SU-DHL-6 (cell line): Measurements from ENCODE around the gene C15orf40.

Source experiments
- H2AFZ ChIP-seq: fragments of 200-600 bp; sonication (generic); 2 replicates; pipeline ENCODE4 v1.6.1; 2014; ENCODE audit warnings: low read depth, mild to moderate bottlenecking, moderate library complexity, mixed read lengths, antibody characterized with exemption, low read length; ENCODE audit not compliant: severe bottlenecking
- H3F3A ChIP-seq: fragments of 200-600 bp; shearing (Covaris generic); 2 replicates; pipeline ENCODE4 v1.6.0; 2016; ENCODE audit warnings: antibody characterized with exemption, mild to moderate bottlenecking; ENCODE audit not compliant: insufficient read depth
- H3K27ac ChIP-seq: fragments of 200-600 bp; sonication (generic); 2 replicates; pipeline ENCODE4 v1.5.1; 2016; ENCODE audit warnings: low read depth, mild to moderate bottlenecking, low read length, moderate library complexity, mixed read lengths
- H3K27me3 ChIP-seq: fragments of 200-600 bp; sonication (generic), shearing (Covaris generic); 2 replicates; pipeline ENCODE4 v1.6.0; 2014; ENCODE audit warnings: mild to moderate bottlenecking, low read length
- H3K36me3 ChIP-seq: fragments of 200-600 bp; sonication (generic); 2 replicates; pipeline ENCODE4 v1.6.1; 2014; ENCODE audit warnings: mild to moderate bottlenecking, low read length, mixed read lengths
- H3K4me2 ChIP-seq: fragments of 300-600, 200-600 bp; shearing (Covaris generic), sonication (generic); 2 replicates; pipeline ENCODE4 v1.6.0; 2014; ENCODE audit warnings: low read length, low read depth, mild to moderate bottlenecking; ENCODE audit not compliant: poor library complexity, severe bottlenecking
- H3K4me3 ChIP-seq: fragments of 200-600 bp; sonication (generic); 2 replicates; pipeline ENCODE4 v1.5.1; 2014; ENCODE audit warnings: antibody characterized with exemption, low read length, mild to moderate bottlenecking, mixed read lengths; ENCODE audit not compliant: insufficient read depth, poor library complexity, severe bottlenecking
- H3K79me2 ChIP-seq: fragments of 200-600 bp; sonication (generic); 2 replicates; pipeline ENCODE4 v1.6.1; 2014; ENCODE audit warnings: mild to moderate bottlenecking, low read length, moderate library complexity; ENCODE audit not compliant: insufficient read depth
- H3K9ac ChIP-seq: fragments of 200-600 bp; sonication (generic); 2 replicates; pipeline ENCODE4 v1.7.0; 2014; ENCODE audit warnings: mild to moderate bottlenecking, low read length
- H3K9me2 ChIP-seq: fragments of 200-600 bp; sonication (generic); replicated peaks from 2 replicates; pipeline ENCODE4 v1.6.1; 2014; ENCODE audit warnings: low read length; ENCODE audit not compliant: insufficient read depth
- H3K9me3 ChIP-seq: fragments of 200-600 bp; sonication (generic); 2 replicates; pipeline ENCODE4 v1.6.1; 2014; ENCODE audit warnings: low read length, mixed read lengths; ENCODE audit not compliant: insufficient read depth
- H4K20me1 ChIP-seq: fragments of 200-600 bp; sonication (generic); 2 replicates; pipeline ENCODE4 v1.6.1; 2014; ENCODE audit warnings: low read depth, mild to moderate bottlenecking, antibody characterized with exemption, low read length, moderate library complexity, mixed read lengths
- EZH2phosphoT487 ChIP-seq: fragments of 200-600 bp; sonication (generic), shearing (Covaris generic); conservative IDR thresholded peaks from 2 replicates; pipeline ENCODE4 v1.6.1; 2018; ENCODE audit warnings: mild to moderate bottlenecking, antibody characterized with exemption, low read length, moderate library complexity, mixed read lengths
- TF ChIP-seq, protein P1 (sequence below): fragments of 200-600 bp; sonication (generic); IDR thresholded peaks from one replicate; pipeline ENCODE4 v1.5.1; 2017; ENCODE audit warnings: antibody characterized with exemption, mild to moderate bottlenecking, low read length, moderate library complexity; ENCODE audit not compliant: insufficient read depth, poor library complexity, severe bottlenecking

Gene C15orf40

DNA sequence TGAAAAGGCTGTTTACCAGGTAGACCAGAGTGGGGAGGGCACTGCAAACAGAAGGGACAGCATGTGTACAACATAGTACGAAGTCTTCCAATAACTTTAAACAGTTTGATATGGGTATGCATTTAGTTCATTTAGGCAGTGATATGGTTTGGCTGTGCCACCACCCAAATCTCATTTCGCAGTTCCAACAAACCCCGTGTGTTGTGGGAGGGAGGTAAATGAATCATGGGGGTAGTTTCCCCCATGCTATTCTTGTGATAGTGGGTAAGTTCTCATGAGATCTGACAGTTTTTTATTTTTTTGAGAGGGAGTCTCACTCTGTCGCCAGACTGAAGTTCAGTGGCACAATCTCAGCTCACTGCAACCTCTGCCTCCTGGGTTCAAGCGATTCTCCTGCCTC, 33.0 kb downstream of the C15orf40 start:
- Histone ChIP-seq H3K9me3 (no peaks in the 10 kb centered on the region), H3K4me2 (no peak overlapping the region), H3K27ac (no peak overlapping the region), H3K36me3 (no peaks in the 10 kb centered on the region), H3K4me3 (no peak overlapping the region), H4K20me1 (no peaks in the 10 kb centered on the region), H2AFZ (no peak overlapping the region), H3K79me2 (no peaks in the 10 kb centered on the region), H3K9ac (no peak overlapping the region), H3K27me3 (no peaks in the 10 kb centered on the region), H3K9me2 (no peaks in the 10 kb centered on the region), H3F3A (no peaks in the 10 kb centered on the region)
- no peak for TF ChIP-seq EZH2phosphoT487
- TF ChIP-seq, protein P1, sequence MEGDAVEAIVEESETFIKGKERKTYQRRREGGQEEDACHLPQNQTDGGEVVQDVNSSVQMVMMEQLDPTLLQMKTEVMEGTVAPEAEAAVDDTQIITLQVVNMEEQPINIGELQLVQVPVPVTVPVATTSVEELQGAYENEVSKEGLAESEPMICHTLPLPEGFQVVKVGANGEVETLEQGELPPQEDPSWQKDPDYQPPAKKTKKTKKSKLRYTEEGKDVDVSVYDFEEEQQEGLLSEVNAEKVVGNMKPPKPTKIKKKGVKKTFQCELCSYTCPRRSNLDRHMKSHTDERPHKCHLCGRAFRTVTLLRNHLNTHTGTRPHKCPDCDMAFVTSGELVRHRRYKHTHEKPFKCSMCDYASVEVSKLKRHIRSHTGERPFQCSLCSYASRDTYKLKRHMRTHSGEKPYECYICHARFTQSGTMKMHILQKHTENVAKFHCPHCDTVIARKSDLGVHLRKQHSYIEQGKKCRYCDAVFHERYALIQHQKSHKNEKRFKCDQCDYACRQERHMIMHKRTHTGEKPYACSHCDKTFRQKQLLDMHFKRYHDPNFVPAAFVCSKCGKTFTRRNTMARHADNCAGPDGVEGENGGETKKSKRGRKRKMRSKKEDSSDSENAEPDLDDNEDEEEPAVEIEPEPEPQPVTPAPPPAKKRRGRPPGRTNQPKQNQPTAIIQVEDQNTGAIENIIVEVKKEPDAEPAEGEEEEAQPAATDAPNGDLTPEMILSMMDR = no peak

DNA sequence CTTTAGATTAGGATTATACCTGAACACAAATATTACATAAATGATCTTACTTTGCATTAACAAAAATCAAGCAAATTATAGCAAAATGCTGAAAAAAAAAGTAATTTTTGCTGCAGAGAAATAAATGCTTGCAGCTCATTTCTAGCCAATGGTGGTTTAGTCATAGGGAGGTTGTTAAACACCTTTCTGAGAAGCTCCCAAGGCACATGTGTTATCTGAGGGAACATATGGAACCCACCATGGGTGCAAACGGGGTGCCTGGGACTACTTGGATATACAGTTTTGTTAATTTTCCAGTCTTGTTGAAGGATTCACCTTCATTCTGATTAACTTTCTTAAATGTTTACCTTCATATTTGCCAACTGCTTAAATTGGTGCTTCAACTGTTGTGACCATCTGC, 34.4 kb downstream of the C15orf40 start:
- Histone ChIP-seq H3F3A (no peaks in the 10 kb centered on the region), H2AFZ (no peak overlapping the region), H3K27me3 (no peaks in the 10 kb centered on the region), H3K4me3 (no peak overlapping the region), H3K9ac (no peak overlapping the region), H3K9me3 (no peaks in the 10 kb centered on the region), H3K4me2 (no peak overlapping the region), H3K9me2 (no peaks in the 10 kb centered on the region), H3K36me3 (no peaks in the 10 kb centered on the region), H4K20me1 (no peaks in the 10 kb centered on the region), H3K79me2 (no peaks in the 10 kb centered on the region), H3K27ac (no peak overlapping the region)
- TF ChIP-seq, protein P1 = no peak
- TF ChIP-seq EZH2phosphoT487 = no peak

DNA sequence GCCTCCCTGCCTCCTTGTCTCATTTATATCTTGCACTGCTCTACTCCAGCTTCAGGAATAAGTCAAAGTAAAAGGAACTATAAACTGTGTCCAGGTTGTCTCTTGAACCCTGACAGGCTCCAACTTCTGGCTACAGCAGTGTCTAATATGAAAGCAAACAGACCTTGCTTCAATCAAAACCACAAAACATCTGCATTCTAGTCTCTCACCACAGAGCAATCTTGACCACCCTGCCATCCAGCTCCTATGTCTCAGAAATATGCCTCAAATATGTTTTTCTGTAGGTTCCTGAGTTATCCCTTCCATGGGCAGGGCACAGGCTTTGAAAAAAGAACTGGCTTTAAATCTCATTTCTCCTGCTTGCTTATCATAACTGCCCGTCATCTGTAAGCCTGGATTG, 38.4 kb downstream of the C15orf40 start:
- Histone ChIP-seq H2AFZ (no peak overlapping the region), H3F3A (no peaks in the 10 kb centered on the region), H3K27ac (no peak overlapping the region), H3K79me2 (no peaks in the 10 kb centered on the region), H3K9ac (no peak overlapping the region), H3K9me2 (no peaks in the 10 kb centered on the region), H3K4me3 (no peak overlapping the region), H3K36me3 (no peaks in the 10 kb centered on the region), H3K4me2 (no peak overlapping the region), H3K9me3 (no peaks in the 10 kb centered on the region), H4K20me1 (no peaks in the 10 kb centered on the region), H3K27me3 (no peaks in the 10 kb centered on the region)
- no peak for TF ChIP-seq EZH2phosphoT487
- TF ChIP-seq, protein P1 = no peak
